Keratinocyte (primary cell): ENCODE data around the gene INVS. TPM values are rescaled to one million over a fixed set of nuclear protein-coding genes. Genes with fewer than 3 reads are reported as not detected.

Experiments used
- DNase-seq: peaks from one replicate; pipeline ENCODE4 v3.0.0-alpha.2; 2011; ENCODE audit warnings: low read depth, missing footprints, low spot score
- FAIRE-seq: peaks from 2 replicates; lab custom pipeline; 2011; peaks lifted over from hg19 to GRCh38; lab: Jason Lieb, UNC
- H2AFZ ChIP-seq: 2 replicates; pipeline ENCODE4 v1.6.0; 2012; ENCODE audit warnings: low read length, control low read depth, inconsistent platforms; ENCODE audit not compliant: control insufficient read depth
- H3K27ac ChIP-seq: 2 replicates; pipeline ENCODE4 v1.5.1; 2011; ENCODE audit warnings: low read length; ENCODE audit not compliant: control insufficient read depth, insufficient read depth
- H3K27me3 ChIP-seq: 3 replicates; pipeline ENCODE4 v1.6.0; 2011; ENCODE audit warnings: low read length; ENCODE audit not compliant: control insufficient read depth, insufficient read depth; ENCODE audit errors: extremely low read depth
- H3K36me3 ChIP-seq, 2 experiments: 2 replicates in 1 of 2; 3 replicates in 1 of 2; pipeline ENCODE4 v1.5.1; 2011; ENCODE audit warnings: low read length in 2 of 2, mild to moderate bottlenecking in 1 of 2; ENCODE audit not compliant: control insufficient read depth in 2 of 2, insufficient read depth in 2 of 2; ENCODE audit errors: extremely low read depth in 1 of 2
- H3K4me1 ChIP-seq: 3 replicates; pipeline ENCODE4 v1.5.1; 2011; ENCODE audit warnings: low read length; ENCODE audit not compliant: control insufficient read depth, insufficient read depth; ENCODE audit errors: extremely low read depth
- H3K4me2 ChIP-seq: 3 replicates; pipeline ENCODE4 v1.6.0; 2011; ENCODE audit warnings: low read depth, low read length; ENCODE audit not compliant: control insufficient read depth, insufficient read depth; ENCODE audit errors: extremely low read depth
- H3K4me3 ChIP-seq, 3 experiments: fragments of 200-600 bp in 1 of 3; sonication (generic) in 1 of 3; 2 replicates in 2 of 3; 3 replicates in 1 of 3; pipeline ENCODE4 v1.5.1; 2011 to 2016; ENCODE audit warnings: low read length in 3 of 3, mild to moderate bottlenecking in 3 of 3, control low read depth in 2 of 3, inconsistent platforms in 1 of 3, low read depth in 1 of 3, mixed read lengths in 1 of 3, mixed run types in 1 of 3, moderate library complexity in 1 of 3; ENCODE audit not compliant: control insufficient read depth in 2 of 3, insufficient read depth in 2 of 3; ENCODE audit errors: extremely low read depth in 1 of 3
- H3K79me2 ChIP-seq: 2 replicates; pipeline ENCODE4 v1.6.0; 2012; ENCODE audit warnings: low read length; ENCODE audit not compliant: control insufficient read depth, insufficient read depth
- H3K9ac ChIP-seq: 3 replicates; pipeline ENCODE4 v1.6.0; 2011; ENCODE audit warnings: low read length; ENCODE audit not compliant: control insufficient read depth, insufficient read depth; ENCODE audit errors: extremely low read depth
- H3K9me1 ChIP-seq: 3 replicates; pipeline ENCODE4 v1.6.0; 2011; ENCODE audit warnings: low read length; ENCODE audit not compliant: control insufficient read depth, insufficient read depth; ENCODE audit errors: extremely low read depth
- H3K9me3 ChIP-seq: 2 replicates; pipeline ENCODE4 v1.5.1; 2012; ENCODE audit warnings: low read depth, low read length; ENCODE audit not compliant: control insufficient read depth
- H4K20me1 ChIP-seq: 3 replicates; pipeline ENCODE4 v1.6.0; 2011; ENCODE audit warnings: low read length; ENCODE audit not compliant: control insufficient read depth, insufficient read depth; ENCODE audit errors: extremely low read depth
- CTCF ChIP-seq, 3 experiments: IDR thresholded peaks in 1 of 3; conservative IDR thresholded peaks in 1 of 3; optimal IDR thresholded peaks in 1 of 3; 2 replicates in 2 of 3; 3 replicates in 1 of 3; pipeline versions ENCODE3 to v1.5.1; 2011; ENCODE audit warnings: low read length in 3 of 3, mild to moderate bottlenecking in 3 of 3, moderate library complexity in 2 of 3, control low read depth in 1 of 3, inconsistent platforms in 1 of 3; ENCODE audit not compliant: insufficient read depth in 2 of 3; ENCODE audit errors: extremely low read depth in 1 of 3
- EZH2 ChIP-seq: IDR thresholded peaks from one replicate; pipeline ENCODE4 v1.6.1; 2012; ENCODE audit warnings: inconsistent platforms, mild to moderate bottlenecking, low read length, moderate library complexity
- dilution Hi-C: fragments of 300-500 bp; cut with MboI; formaldehyde crosslinking; loops from one replicate; pipeline ENCODE4 v1.7.0; 2020; ENCODE audit warnings: low sequenced_read_pairs; ENCODE audit not compliant: extremely low pct_ligation_motif_present
- polyA plus RNA-seq, 5 experiments: library from polyadenylated mRNA; depleted of rRNA in 3 of 5; stranded (reverse) in 3 of 5; stranded (forward) in 1 of 5; unstranded in 1 of 5; fragments of >200 nt; gene quantifications; 1 replicate in 1 of 5; 2 replicates in 3 of 5; 3 replicates in 1 of 5; pipeline versions ENCODE4 v1.2.1 to v1.2.3, GENCODE V29; 2011 to 2012; ENCODE audit warnings: missing spikeins in 2 of 5, low read depth in 1 of 5, low replicate concordance in 1 of 5

Gene INVS
- polyA plus RNA-seq, 1 donor (not counting 4 experiments of a cell fraction or from before 2014, with no cell fraction given) = 21.1 TPM

DNA sequence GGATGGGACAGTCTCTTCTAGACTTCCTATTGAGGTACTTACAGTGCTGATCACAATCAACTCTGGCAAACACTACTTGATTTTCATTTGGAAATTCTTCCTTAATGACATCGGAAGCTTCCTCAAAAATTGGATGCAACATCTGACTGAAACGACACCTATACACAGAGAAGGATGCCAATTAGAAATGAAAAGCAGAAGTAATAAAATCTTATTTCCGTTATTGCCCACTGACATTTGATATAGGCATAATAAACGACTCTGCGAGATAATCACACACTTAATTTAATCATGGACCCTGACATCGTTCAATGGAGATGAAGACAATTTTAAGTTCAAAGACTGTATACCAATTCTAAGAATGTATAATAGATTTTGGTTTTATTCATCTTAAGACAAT, 46.7 kb upstream of the INVS start:
- Histone ChIP-seq H3K9ac (no peak overlapping the region), H3K9me3 (no peaks in the 10 kb centered on the region), H2AFZ (no peak overlapping the region), H3K4me1 (no peaks in the 10 kb centered on the region), H3K9me1 (no peaks in the 10 kb centered on the region), H3K36me3 (peaks cover 3 to 6% of the 10 kb centered on the region in 2 experiments), H3K4me3 (no peak overlapping the region), H3K27ac (no peak overlapping the region), H3K27me3 (no peaks in the 10 kb centered on the region), H4K20me1 (no peaks in the 10 kb centered on the region), H3K79me2 (peaks cover 5% of the 10 kb centered on the region), H3K4me2 (no peak overlapping the region)
- TF ChIP-seq CTCF (optimal IDR thresholded peaks at IDR 0.05 in 1 of 3, IDR thresholded peaks at IDR 0.05 in 1 of 3, conservative IDR thresholded peaks at IDR 0.05 in 1 of 3; ENCODE audit: extremely low read depth in 1 of 3, insufficient read depth in 2 of 3, low read length in 3 of 3) = no peak
- TF ChIP-seq EZH2 = no peak
- DNase-seq = no peak
- no peak for FAIRE-seq
- dilution Hi-C loops = no loop called here

DNA sequence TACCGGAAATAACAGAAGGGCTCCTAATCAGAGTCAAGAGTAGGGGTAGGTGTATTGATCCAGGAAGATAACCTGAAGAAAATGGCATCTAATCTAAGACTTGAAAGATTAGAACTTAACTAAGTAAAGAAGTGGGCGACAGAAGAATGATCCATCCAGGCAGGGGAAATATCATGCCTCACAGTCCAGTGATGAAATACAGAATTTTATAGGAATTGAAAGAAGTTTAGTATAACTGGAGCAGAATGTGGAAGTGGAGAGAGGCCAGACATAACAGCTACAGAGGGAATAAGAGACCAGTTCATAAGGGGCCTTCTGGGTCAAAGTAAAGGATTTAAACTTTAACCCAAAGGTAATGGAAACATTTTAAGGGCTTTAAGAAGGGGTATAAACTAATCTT, 42.5 kb upstream of the INVS start:
- Histone ChIP-seq H3K9me3 (no peaks in the 10 kb centered on the region), H4K20me1 (no peaks in the 10 kb centered on the region), H3K9ac (no peak overlapping the region), H3K27me3 (no peaks in the 10 kb centered on the region), H2AFZ (no peak overlapping the region), H3K9me1 (no peaks in the 10 kb centered on the region), H3K4me2 (no peak overlapping the region), H3K27ac (no peak overlapping the region), H3K36me3 (peaks cover under 1 to 1% of the 10 kb centered on the region in 2 experiments), H3K4me3 (no peak overlapping the region), H3K79me2 (peaks cover 3% of the 10 kb centered on the region), H3K4me1 (no peaks in the 10 kb centered on the region)
- DNase-seq (no peak), FAIRE-seq (no peak)
- dilution Hi-C loops = no loop called here
- TF ChIP-seq CTCF (optimal IDR thresholded peaks at IDR 0.05 in 1 of 3, IDR thresholded peaks at IDR 0.05 in 1 of 3, conservative IDR thresholded peaks at IDR 0.05 in 1 of 3; ENCODE audit: extremely low read depth in 1 of 3, insufficient read depth in 2 of 3, low read length in 3 of 3) = no peak
- TF ChIP-seq EZH2 = no peak
